Activated CD4-positive, alpha-beta T cell treated with anti-CD3 and anti-CD28 coated beads, Interleukin-2, amount 50 U/mL, for 4 hours (primary cell): Measurements from ENCODE around the gene CDSN.

Experiments used
- DNase-seq, 2 experiments: peaks; one replicate each; pipeline ENCODE4 v3.0.0-alpha.2; 2020

Gene CDSN

GRCh38 chr6:31144296-31144969, 24.2 kb upstream of the CDSN start:
- no peak for DNase-seq

GRCh38 chr6:31143148-31143547, 22.9 kb upstream of the CDSN start:
- DNase-seq = no peak

GRCh38 chr6:31142361-31142761, 22.1 kb upstream of the CDSN start:
- DNase-seq = no peak

GRCh38 chr6:31140643-31141042, 20.4 kb upstream of the CDSN start:
- DNase-seq = no peak

- no peak for DNase-seq
Measured at GRCh38 chr6:31139599-31139998, 19.4 kb upstream of the CDSN start.

DNA sequence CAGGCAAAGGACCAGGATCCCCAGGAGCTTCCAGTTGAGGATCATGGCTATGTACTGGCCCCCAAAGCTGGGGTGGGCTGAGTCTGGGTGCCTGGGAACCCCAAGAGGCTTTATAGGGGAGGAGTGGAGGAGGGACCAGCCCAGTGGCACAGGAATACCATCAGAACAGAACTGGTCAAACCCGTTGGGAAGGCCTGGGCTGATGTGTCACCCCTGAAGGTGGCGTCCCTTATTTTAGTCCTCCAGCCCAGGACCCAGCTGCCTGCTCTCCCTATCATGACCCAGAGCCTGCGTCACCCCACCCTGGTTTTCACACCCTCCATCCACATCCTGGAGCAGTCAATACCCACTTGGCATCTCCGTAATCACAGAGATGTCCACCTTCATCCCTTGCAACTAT, 18.7 kb upstream of the CDSN start, which contains the start of gene PSORS1C2:
Gene PSORS1C2, minus strand, starts transcription at position 85 of the 400 bp plus-strand sequence. Its CDS starts 40 bp downstream, at position 45.
- no peak for DNase-seq

GRCh38 chr6:31135710-31136109, 15.5 kb upstream of the CDSN start:
- DNase-seq = no peak

GRCh38 chr6:31132806-31133205, 12.6 kb upstream of the CDSN start:
- no peak for DNase-seq

DNA sequence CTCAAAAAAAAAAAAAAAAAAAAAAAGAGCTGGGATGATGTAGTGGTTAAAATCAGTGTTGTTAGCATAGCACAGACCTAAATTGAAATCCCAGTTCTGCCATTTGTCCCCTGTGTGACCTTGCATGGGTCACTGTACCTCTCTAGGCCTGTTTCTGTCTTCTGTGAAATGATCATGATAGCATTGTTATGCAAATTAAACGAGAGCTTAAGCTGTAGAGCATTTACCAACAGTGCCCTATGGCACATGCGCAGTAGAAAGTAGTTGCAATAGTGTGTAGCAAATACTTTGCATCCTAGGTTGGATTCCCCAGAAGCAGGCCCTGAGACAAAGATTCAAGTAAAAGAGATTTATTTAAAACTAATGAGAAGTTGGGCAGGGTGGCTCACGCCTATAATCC, 11.3 kb upstream of the CDSN start:
- DNase-seq = no peak

- no peak for DNase-seq
Measured at GRCh38 chr6:31130751-31131150, 10.5 kb upstream of the CDSN start.

DNA sequence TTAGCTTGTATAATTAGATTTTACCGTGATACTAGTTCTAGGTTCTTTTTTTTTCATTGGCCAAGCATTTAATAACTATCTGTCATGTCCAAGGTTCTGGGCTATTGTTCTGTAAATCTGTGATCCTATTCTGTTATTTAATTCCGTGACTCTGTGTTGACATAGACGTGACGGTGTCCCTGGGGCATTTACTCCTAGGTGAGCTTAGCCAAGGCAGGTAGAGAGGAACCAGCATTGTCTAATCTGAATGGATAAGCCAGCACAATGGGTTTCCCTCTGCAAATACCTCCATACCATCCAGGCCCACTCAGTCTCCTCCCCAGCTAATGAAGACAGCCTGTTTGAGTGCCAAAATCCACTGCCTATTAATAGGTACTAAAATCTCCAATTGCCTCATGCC, 8.9 kb upstream of the CDSN start:
- no peak for DNase-seq

GRCh38 chr6:31128093-31128676, 7.9 kb upstream of the CDSN start:
- DNase-seq = peak; percentile 70 to 80

DNA sequence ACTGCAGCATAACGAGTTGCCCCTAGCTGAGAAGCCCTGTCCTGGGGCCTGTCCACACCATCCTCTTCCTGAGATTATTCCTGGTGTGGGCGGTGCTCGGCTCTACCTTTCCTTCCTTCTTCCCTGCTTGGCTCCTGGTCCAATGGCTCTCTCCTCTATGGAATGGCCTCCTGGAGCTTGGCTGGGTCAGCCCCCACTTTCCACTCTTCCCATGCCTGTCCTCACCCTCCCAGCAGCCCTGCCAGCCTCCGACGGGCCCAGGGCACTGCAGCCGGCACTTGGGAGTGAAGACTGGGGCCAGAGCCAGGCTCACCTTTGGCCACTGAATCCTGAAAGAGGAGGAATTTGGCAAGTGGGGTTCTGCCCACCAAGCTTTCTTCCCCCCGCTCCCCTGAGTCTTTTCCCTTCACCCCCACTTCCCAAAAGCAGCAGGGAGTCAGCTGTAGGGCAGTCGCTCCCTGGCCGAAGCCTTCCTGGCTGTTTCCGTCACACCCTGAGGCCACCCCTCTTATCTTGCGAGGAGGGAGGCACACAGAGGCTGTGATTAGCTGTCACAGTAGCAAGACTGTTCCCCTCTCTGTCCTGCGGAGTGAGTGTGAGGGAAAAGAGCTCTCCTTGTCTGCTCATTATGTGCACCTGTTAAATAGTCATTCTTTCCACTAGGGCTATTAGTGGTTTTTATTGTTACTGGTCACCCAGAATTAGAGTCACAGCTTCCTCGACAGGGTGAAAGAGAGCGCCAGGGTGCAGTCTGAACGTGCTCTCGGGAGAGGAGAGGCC, 6.3 kb upstream of the CDSN start:
- DNase-seq = no peak

GRCh38 chr6:31125586-31126363, 5.5 kb upstream of the CDSN start:
- no peak for DNase-seq

DNA sequence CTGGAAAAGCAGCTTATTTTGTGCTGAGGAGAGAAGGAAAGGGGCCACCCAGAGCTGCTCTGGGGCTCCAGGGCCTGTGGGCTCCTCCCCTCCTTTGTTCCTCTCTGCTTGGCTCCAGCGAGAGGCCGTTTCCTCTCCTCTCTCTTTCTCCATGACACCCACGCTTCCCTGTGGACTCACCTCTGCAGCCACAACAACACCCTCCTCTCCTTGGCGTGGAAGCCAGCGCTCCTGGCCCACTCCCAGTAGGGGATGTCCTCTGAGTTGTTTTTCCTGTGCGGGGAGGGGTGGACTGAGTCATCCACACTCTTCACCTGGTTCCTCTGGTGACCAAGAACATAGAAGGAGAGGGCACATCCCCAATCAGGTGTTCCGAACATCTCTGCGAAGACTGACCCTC, 4.9 kb upstream of the CDSN start:
- no peak for DNase-seq

- DNase-seq = no peak
Measured at GRCh38 chr6:31122791-31123706, 2.8 kb upstream of the CDSN start.

DNA sequence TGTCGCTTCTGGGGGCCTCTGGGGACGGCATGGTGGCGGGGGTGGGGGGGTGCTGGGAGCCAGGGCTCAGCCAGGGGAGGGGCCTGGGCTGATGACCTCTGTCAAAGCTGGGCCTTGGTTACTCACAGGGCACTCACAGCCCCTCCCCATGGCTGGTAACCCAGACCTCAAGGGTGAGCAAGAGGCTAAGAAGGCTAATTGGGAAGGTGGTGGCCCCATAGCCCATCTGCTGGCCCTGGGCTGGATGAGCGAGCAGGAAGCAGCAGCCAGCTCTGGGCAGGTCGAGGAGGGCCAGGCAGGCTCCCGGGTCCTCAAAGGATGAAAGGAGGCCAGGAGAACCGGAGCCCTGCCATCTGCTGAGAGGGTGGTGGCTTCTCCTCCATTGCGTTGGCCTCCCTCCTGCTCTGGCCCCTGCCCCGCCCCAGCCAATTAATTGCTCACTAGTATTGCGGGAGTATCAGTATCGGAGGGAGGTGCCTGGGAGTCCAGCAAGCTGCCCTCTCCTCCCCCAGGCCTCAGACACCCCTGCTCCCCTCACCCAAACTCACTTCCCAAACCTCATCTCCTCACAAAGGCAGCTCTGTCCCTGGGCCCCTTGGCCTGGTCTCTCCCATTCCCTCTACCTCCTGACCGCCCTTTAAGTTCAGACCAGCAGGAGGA, 1.0 kb upstream of the CDSN start:
- no peak for DNase-seq

DNA sequence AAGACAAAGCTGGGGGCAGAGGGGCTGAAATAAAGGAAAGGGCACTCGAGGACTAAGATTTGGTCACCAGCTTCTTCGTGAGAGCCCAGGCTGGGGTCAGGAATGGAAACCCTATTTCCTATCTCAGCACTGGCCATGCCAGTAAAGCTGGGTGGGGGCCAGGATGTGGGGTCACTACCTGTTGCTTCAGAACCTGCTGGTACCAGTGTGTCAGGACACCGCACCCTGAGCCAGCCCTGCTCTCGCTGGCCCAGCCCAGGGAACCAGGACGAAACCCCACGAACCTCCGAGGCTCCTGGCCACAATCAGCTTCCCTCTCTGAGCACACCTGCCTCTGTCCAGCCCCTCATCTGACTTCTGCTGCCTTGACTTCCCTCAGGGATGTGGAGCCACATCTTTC, 2.1 kb downstream of the CDSN start:
- no peak for DNase-seq

DNA sequence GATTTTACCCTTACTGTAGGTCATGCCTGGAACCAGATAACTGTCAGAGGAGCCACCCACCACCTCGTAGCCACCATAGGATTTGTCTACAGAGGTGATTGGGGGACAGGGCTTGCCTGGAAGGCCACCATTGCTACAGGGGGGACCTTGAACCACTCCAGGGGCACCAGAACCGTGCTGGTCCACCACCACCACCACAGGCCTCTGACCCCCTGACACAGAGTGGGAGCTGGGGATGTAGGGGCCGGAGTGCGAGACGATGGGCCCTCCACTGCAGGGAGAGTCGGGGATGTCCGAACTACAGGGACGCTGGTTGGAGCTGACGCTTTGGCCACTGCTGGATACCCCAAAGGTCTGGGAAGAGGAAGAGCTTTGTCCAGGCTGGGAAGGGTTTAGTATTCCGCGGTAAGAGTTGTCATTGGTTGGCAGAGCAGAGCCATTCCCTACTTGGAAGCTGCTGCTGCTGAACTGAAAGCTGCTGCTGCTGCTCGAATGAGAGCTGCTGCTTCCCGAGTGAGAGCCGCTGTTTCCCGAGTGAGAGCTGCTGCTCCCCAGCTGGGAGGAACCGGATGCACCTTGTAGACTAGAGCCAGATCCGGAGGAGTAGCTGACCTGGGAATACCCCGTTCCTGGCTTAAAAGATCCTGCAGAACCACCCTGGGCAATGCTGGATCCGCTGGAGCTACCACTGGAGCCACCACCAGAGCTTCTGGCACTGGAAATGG, 3.4 kb downstream of the CDSN start:
- no peak for DNase-seq

GRCh38 chr6:31115941-31116560, 4.2 kb downstream of the CDSN start:
- no peak for DNase-seq
